ENCODE data around the gene SEMA6B.
A peak's percentile ranks its signal among the peaks of the same experiment; 100 is the strongest.
"Not testable (repeated sequence)": the region's sequence is repeated elsewhere in the genome, so short reads cannot be mapped to it uniquely, and the experiment has no call there.

The SEMA6B gene, protein sequence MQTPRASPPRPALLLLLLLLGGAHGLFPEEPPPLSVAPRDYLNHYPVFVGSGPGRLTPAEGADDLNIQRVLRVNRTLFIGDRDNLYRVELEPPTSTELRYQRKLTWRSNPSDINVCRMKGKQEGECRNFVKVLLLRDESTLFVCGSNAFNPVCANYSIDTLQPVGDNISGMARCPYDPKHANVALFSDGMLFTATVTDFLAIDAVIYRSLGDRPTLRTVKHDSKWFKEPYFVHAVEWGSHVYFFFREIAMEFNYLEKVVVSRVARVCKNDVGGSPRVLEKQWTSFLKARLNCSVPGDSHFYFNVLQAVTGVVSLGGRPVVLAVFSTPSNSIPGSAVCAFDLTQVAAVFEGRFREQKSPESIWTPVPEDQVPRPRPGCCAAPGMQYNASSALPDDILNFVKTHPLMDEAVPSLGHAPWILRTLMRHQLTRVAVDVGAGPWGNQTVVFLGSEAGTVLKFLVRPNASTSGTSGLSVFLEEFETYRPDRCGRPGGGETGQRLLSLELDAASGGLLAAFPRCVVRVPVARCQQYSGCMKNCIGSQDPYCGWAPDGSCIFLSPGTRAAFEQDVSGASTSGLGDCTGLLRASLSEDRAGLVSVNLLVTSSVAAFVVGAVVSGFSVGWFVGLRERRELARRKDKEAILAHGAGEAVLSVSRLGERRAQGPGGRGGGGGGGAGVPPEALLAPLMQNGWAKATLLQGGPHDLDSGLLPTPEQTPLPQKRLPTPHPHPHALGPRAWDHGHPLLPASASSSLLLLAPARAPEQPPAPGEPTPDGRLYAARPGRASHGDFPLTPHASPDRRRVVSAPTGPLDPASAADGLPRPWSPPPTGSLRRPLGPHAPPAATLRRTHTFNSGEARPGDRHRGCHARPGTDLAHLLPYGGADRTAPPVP

DNA sequence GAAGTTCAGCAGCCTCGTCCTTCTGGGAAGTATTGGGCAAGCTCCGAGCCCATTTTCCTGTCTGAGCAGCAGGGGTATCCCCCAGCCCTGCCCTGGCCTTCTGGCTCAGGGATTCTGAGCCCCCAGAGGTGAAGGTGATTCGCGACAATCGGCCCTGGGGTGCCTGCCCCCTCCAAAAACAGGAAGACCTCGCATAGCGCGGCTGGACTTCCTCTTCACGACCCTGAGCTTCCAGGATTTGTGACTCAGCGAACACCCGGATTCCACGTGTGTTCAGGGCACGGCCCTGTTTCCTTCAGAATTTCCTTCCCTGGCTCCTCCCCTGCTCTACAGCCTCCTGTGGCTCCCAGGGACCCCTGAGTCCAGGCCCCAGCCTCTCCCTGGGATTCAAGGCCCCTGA lies at the start of gene SEMA6B:
Gene SEMA6B (minus strand): TSS at position 116 of the 400 bp plus-strand sequence. CDS start 1,227 bp downstream, outside the sequence.
- DNase-seq: peak in 5 of 56 donors; percentile 3 to 31 (median 17)

DNA sequence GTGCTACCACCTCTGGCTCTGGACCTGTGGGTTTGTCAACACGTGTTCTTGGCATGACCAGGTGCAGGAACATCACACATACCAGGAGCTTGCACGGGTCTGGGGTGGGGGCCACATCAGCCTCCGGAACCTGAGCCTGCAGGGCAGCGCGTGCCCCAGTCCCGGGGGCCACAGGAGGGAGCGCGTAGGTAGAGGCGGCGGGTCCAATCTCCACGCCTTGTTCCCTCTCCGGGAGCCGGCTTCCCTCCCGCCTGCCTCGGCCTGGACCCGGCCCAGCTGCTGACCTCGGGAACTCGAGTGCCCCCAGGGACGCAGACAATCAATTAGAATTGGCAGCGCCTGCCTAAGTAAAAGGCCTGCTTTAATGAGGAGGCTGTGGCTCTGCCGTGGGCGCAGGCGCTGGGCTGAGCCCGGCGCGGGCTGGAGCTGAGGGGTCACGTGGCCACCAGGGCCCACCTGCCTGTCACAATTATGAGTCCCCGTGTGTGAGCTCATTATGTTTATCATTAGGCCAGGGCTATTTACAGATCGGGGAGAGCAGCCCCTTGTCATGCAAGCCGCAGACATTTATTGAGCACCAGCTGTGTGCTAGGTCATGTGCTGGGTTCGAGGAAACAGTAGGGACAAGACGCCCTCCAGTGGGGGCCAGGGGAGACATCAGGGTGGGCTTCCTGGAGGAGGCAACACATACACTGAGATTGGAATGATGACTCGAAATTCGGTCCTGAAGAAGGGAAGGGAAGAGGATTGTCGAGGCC lies 47.6 kb upstream of the SEMA6B start:
- DNase-seq: peak in 20 of 56 donors; percentile 3 to 54 (median 23)

DNA sequence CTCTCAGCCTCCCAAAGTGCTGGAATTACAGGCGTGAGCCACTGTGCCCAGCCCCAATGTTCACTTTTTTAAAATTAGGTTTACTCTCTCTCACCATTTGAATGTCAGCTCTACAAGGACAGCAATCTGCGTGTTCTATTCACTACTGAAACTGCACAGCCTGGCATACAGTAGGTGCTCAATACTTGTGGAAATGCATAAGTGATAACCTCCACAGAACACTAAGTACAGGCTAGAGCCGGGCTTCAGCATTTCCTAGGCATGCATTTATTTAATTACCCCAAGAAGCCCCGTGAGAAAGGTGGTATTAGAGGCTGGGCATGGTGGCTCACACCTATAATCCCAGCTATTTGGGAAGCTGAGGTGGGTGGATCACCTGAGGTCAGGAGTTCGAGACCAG lies 46.7 kb upstream of the SEMA6B start:
- DNase-seq: no peak

DNA sequence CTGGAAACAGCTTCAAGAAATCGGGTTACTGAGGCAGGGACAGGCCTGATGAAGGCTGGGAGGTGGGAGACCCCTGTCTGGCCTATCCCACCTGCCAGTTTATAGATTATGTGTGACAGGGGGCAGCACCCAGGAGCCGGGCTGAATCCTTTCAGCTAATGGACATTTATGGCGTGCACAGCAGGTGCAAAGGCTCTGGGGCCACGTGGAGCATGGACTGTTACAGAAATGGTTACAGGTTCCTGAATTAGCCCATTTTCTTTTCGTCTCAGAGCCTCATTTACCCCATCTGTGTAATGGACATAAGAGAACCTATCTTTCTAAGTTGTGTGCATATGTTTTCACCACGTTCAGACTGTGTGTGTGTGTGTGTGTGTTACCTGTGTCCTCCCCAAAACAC lies 45.4 kb upstream of the SEMA6B start:
- DNase-seq: no peak

DNA sequence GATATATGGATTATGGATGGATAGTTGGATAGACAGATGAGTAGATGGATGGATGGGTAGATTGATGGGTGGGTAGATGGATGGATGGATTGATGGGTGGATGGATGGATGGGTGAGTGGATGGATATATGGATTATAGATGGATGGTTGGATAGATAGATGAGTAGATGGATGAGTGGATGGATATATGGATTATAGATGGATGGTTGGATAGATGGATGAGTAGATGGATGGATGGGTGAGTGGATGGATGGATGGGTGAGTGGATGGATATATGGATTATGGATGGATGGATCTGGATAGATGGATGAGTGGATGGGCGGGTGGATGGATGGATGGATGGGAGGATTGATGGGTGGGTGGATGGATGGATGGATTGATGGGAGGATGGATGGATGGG lies 43.4 kb upstream of the SEMA6B start:
- no peak for DNase-seq

- DNase-seq: no peak
These were observed 42.8 kb upstream of the SEMA6B start for GRCh38 chr19:4602173-4602788.

DNA sequence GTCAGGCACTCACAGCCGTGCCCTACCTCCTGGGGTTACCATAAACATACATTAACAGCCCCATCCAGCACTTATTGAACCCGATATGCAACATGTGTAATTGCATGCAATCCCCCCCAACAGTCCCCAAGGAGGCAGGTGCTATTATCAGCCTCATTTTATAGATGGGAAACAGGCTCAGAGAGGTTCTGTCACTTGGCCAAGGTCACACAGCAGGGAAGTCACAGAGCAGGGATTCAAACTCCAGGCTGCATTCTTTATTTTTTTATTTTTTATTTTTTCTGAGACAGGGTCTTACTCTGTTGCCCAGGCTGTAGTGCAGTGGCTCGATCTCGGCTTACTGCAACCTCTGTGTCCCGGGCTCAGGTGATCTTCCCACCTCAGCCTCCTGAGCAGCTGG lies 41.4 kb upstream of the SEMA6B start:
- DNase-seq: no peak

DNA sequence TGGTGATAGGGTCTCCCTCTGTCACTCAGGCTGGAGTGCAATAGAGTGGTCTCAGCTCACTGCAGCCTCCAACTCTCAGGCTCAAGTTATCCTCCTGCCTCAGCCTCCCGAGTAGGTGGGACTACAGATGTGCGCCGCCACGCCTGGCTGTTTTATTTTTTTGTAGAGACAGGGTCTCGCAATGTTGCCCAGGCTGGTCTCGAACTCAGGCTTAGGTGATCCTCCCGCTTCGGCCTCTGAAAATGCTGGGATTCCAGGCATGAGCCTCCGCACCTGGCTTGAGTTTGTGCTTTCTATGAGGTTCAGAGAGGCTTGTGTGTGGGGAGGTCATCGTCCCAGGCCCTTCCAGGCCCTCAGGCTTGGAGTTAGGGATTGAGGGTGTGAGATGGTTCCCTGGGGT lies 40.6 kb upstream of the SEMA6B start:
- no peak for DNase-seq

DNA sequence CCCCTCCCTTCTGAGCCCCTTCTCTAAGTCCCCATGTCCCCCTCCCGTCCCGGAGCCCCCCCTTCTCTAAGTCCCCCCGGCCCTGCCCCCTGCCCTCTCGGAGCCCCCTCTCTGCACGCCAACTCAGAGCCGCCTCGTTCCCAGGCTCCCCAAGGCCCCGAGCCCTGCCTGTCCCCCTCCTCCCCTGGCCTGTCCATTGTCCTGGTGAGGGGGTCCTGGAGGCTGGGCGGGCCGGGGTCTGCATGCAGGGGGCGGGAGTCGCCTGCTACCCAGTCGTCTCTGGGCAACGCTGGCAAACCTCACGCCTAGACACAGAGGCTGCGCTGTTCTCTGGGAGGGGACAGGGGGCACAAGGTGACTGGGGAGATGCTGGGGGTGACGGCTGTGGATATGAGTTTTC lies 39.2 kb upstream of the SEMA6B start:
- DNase-seq: no peak

DNA sequence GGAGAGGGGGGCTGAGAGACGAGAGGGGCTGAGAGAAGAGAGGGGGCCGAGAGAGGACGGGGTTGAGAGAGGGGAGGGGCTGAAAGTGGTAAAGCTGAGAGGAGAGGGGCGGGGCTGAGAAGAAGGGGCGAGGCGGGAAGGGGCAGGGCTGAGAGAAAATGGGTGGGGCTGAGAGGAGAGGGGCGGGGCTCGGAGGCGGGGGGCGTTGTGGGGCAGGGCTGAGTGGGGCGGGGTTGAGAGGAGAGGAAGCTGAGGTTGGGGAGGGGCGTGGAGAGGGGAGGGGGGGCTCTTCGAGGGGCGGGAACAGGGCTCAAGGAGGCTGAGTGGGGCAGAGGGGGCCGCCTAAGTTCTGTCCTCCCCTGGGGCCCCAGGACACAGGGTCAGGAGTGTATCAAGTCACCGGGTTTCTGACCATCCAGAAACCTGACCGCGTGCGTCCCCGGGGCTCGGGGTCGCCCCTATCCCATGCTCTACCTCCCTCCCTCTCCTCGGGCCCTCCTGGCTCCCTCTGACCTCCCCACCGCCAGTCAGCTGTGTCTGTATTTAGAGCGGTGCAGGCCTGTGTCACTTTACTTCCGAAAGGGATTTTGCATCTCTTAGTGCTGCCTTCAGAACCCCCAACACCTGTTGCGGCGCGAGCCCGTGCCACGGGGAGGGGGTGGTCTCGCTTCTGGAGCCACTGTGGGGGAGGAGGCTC lies 38.6 kb upstream of the SEMA6B start:
- DNase-seq: peak in 2 of 56 donors; percentile 21 to 27

- DNase-seq: no peak
These were observed 37.9 kb upstream of the SEMA6B start for GRCh38 chr19:4597278-4597974.

GRCh38 chr19:4596033-4596904 lies 36.8 kb upstream of the SEMA6B start:
- no peak for DNase-seq

DNA sequence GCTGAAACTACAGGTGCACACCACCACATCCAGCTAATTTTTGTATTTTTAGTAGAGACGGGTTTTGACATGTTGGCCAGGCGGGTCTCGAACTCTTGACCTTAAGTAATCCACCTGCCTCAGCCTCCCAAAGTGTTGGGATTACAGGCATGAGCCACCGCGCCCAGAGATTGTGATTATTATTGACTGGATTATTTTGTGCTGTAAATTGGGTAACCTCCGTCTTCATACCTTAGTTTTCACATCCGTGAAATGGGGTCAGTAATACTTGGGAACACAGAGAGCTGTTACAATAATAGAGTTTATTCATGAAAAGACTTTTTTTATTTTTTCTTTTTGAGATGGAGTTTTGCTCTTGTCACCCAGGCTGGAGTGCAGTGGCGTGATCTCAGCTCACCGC lies 35.7 kb upstream of the SEMA6B start:
- not testable (repeated sequence) for DNase-seq

DNA sequence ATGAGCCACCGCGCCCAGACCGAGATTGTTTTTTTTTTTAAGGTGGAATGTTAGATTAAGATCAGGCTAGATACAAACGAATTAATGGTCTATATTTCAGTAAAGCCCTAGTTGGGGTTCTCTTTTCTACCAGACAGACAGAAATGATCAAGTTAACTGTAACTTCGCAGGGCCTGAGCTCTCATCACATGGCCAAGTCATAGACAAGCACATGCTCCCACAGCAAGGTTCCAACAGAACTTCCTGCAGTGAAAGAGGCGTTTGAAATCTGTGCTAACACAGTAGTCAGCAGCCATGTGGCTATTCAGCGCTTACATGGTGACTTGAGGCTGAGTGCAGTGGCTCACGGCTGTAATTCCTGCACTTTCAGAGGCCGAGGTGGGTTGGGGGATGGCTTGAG lies 34.7 kb upstream of the SEMA6B start:
- no peak for DNase-seq

- no peak for DNase-seq
These were observed 33.9 kb upstream of the SEMA6B start for GRCh38 chr19:4593409-4593851.

- no peak for DNase-seq
These were observed 33.0 kb upstream of the SEMA6B start for GRCh38 chr19:4592445-4592844.

GRCh38 chr19:4591320-4591719 lies 31.8 kb upstream of the SEMA6B start:
- DNase-seq: no peak

- no peak for DNase-seq
These were observed 31.1 kb upstream of the SEMA6B start for GRCh38 chr19:4590559-4590958.

Data from nucleus accumbens (tissue), 56 donors.